Cardiac fibroblast (primary cell): ENCODE results near the gene PCTP.

Source experiments
- DNase-seq, 2 donors: peaks; one replicate each; pipeline versions ENCODE4 v3.0.0 to v3.0.0-alpha.2; 2010; ENCODE audit warnings: low read depth in 2 of 2
- H3K4me3 ChIP-seq, 2 donors: replicated peaks in 1 of 2; 1 replicate in 1 of 2; 2 replicates in 1 of 2; pipeline ENCODE4 v1.5.1; 2011; ENCODE audit warnings: low read depth in 2 of 2, low read length in 2 of 2, mild to moderate bottlenecking in 2 of 2, moderate library complexity in 1 of 2
- CTCF ChIP-seq: IDR thresholded peaks from one replicate; pipeline ENCODE4 v1.5.1; 2011; ENCODE audit warnings: low read depth, mild to moderate bottlenecking, low read length, inconsistent platforms

The PCTP gene

DNA sequence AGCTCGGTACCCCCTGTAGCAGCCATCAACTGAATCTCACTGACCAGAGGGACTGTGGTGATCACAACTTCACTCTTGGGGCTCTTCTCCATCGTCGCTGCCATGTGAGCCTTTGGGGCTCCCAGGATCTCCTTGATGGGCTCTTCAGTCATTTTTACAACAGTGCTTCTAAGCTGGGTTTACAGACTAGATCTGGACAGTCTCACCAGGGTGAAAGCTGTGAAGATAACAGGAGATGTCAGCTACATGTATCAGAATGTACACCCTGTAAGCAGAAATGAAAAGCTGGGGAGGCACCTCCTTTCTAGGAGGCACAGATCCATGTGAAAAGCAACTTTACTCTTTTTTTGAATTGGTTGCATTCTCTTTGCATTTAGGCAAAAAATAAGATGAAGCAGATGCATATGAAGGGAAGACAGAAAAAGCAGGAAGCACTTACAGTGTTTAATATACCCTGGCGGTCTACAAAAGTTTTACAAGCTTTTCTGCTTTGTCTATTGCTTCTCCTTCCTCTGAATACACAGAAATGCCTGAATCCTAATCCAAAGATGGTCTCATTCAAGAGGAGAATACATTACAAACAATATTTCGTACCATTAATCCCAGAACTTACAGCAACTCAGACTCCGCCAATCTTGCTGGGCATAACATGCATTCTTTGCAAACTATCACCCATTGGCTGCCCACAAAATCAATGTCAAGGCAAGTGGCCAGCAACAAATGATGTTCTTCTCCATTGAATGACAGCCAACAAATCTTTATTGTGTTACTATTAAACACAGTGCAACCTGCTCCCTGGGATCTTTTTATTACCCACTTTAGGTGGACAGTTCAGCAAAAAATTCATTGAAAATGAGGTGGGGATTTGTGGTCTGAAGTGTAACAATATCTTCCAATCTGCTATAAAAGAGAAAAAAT lies 29.7 kb upstream of the PCTP start:
- no peak for DNase-seq
- no peak for TF ChIP-seq CTCF
- H3K4me3 ChIP-seq: no peak overlapping the region

DNA sequence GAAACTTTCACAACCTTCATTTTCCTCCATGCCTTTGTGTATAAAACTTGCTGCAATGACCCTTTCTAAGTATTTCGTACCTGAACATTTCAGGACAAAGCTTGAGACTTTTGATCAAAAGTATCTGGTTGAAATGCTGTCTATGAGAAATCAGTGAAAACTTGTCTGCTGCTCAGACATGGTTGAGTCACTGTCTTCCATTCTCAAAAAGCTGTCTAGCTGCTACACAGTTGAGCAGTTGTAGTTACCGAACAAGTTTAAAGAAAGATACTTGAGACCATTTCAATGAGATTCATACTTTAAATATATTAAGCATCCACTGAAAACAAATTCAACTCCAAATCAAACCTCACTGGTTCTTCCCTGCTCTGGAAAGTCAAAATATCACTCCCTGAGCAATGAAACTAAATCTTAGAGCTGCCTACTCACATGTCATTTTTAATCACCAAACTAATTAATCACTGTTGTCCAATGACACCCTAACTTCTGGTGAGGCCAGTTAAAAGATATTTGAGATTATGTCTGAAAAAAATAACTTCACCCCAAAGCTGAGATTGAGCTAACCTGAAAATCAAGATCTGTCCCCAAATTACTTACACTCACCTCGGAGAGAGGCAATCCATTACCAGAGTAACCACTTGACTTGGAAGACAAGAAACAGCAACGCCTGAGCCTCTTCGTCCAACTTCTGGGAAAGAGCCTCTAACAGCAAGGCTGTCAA lies 28.7 kb upstream of the PCTP start:
- DNase-seq: peak in 1 of 2 donors; percentile 39
- TF ChIP-seq CTCF: no peak
- H3K4me3 ChIP-seq: peak overlapping the region; percentile 16 to 41

- peak; percentile 86 to 95 for DNase-seq
- peak within 1 kb of the TSS; percentile 16 to 41 for H3K4me3 ChIP-seq
- TF ChIP-seq CTCF: no peak
These were observed 27.9 kb upstream of the PCTP start, which contains the start of gene TMEM100 for GRCh38 chr17:55722742-55723487. TMEM100 (minus strand) TSS chr17:55722864; CDS start chr17:55721070, 1,794 bp downstream.

DNA sequence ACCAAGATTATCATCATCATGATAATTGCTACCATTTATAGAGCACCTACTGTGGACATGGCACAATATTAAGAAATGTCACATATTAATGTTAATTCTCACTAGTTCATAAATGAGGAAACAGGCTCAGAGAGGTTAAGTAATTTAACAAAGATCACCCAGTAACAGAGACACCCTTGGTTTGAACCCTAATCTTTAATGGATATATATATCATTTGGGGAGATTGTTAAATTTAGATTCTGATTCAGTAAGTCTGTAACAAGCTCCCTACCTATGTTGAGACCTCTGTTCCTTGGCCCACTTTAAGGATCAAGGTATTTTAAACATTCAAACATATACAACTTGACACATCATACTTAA lies 27.4 kb upstream of the PCTP start:
- H3K4me3 ChIP-seq: no peak overlapping the region
- no peak for DNase-seq
- no peak for TF ChIP-seq CTCF

- peak; percentile 93 to 94 for DNase-seq
- no peak for TF ChIP-seq CTCF
These were observed 24.4 kb upstream of the PCTP start for GRCh38 chr17:55726440-55726839.

DNA sequence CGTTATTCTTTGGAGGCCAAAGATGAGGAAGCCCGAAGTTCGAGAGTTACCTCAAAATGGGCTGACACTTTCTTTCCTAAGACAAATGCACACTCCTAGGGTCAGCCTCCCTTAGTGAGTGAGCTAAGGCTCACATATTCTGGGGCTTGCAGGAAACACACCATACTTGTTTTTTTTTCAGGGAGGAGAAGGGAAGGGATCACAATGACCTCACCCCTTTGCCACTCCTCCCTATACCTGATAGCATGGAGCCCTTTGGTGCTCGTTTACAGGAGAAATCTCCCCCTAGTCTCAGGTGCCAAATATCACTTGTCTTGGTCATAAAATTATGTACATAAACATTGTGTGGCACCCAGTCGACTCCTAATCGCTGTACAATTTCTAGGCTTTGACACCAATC lies 23.6 kb upstream of the PCTP start:
- H3K4me3 ChIP-seq: no peak overlapping the region
- DNase-seq: no peak
- TF ChIP-seq CTCF: no peak

More at GRCh38 chr17:55726440-55726839, 24.4 kb upstream of the PCTP start:
- H3K4me3 ChIP-seq: no peak overlapping the region
